ENCODE results near the gene ABHD17A.
"Not testable (repeated sequence)": the region's sequence is repeated elsewhere in the genome, so short reads cannot be mapped to it uniquely, and the experiment has no call there.

ABHD17A gene

DNA sequence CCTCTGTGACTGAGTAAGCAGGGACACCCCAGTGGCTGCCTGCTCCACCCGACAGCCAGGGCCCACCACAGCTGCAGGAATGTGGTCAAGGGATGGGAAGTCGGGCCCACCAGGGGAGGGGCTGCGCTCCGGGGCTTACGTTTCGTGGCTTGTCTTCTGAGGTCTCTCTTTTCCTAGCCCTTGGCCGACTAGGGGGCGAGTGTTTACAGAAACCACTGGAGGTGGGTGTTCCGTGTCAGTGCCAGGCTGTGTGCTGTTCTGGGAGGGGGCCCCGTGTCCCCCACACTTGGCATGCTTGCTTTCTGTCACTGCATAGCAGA lies 24.4 kb upstream of the ABHD17A start:
- DNase-seq: no peak

DNA sequence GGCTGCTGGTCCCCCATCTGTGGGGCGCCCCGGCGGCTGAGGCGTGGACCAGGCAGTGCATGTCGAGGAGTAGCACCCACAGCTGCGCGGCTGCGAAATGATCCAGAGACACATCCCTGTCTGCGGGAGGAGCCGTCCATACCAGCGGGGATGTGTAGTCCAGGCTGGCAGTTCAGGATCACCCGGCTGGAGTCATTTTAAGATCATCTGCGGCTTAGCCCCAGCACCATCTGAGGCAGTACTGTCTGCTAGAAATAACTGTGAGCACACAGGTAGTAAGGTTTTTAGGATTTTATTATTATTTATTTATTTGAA lies 23.0 kb upstream of the ABHD17A start:
- no peak for DNase-seq

DNA sequence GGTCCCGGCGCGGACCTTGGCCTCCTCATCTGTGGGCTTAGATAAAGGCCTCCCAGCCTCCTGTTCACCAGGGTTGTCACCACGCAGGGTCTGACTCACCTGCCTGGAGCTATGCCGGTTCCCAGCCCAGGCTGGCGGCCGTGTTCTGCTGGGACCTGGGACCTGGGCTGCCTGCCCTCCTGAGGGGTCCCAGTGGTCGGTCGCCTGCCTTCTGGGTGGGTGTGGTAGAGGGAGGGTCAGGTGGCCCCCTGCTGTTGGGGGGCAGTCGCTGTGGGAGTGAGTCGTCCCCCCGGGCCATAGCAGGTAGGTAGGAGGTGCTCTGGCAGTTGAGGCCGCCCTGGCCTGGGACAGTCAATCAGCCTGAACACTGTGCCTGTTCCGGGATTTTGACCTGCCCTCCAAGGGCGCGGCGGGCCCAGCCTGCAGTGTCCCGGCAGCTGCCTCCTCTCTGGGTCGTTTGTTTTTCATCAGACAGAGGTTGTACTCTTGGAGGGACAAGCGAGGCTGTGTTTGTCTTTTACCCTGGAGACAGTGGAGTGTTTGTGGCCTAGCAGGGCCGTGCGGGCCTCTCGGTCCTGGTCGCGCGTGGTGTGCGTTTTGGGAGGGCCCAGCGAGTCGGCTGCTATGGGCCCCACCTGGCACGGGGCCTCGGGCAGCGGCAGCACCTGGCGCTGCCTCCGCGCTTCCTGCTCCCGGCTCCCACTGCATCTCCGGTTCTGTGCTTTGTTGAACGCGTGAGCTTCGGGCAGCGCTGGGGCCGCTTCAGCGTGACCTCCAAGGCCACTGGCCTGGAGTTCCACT lies 22.5 kb upstream of the ABHD17A start:
- DNase-seq: no peak

DNA sequence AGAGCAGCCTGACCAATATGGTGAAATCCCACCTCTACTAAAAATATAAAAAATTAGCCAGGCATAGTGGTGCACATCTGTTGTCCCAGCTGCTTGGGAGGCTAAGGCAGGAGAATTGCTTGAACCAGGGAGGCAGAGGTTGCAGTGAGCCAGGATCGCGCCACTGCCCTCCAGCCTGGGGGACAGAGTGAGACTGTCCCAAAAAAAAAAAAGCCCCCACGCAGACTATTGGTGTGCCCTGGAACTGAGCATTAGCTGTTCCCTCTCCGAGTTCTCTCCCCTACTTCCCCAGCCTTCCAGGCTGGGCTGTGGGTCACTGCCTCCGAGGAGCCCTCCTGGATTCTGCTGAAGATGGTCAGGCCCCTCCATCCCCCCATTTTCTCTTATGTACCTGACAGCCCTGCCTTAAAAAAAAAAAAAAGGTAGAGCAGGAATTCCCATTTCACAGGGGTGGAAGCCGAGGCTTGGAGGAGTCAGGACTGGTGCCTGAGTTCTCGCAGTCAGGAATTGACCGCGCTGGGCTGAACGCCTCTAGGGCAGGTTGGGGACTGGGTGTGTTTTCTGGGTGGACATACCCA lies 21.8 kb upstream of the ABHD17A start:
- DNase-seq: no peak

DNA sequence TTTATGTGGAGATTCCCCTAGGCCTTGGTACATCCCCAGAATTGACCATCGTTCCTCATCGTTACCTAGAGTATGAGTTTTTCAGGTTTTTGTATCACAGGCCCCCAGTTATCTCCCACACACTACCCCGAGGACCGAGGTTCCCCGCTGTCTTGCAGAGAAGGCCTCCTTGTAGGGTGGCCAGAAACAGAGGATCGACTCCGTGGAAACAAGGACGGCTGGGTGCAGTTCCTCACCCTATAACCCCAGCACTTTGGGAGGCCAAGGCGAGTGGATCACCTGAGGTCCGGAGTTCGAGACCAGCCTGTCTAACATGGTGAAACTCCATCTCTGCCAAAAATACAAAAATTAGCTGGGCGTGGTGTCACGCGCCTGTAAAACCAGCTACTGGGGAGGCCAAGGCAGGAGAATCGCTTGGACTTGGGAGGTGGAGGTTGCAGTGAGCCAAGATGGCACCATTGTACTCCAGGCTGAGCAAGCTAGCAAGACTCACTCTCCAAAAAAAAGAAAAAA lies 20.6 kb upstream of the ABHD17A start:
- no peak for DNase-seq

DNA sequence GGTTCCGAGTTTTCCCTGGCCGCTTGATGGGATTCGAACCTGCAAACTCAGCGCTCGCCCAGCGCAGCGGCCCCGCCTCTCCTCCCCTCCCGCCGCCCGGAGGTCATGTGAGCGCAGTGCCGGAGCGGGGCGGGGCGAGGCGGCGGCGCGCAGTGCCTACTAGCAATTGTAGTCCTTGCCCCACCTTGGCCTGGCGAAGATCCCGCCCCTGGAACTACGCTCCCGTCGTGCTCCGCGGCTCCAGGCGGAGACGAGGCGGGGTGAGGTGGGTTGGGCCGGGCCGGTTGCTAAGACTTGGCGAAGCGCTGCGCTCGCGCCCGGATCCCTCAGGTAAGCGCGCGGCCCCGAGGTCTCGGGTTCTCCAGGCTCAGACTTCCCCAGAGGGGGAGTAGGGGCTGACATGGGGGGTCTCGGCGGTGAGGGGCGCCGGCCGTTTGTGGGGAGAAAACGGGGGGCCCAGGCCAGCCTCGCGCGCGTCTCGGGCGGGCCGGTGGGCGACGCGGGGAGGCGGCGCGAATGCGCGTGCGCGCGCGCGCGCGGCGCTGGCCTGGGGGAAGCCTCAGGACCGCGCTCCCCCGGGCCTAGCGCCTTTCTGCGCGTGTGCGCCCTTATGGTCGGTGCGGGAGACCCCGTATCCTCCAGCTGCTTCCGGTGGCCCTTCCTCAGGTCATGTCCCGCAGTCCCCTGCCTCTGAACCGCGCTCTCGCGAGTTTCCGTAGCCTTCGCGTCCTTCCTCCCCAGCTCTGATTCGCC lies 20.0 kb upstream of the ABHD17A start, which contains the start of the genes ADAT3 and SCAMP4:
TSS of gene ADAT3 (plus strand) at position 290 of the 753 bp plus-strand sequence. CDS start 6,649 bp downstream, outside the sequence.
TSS of gene SCAMP4 (plus strand) at position 290 of the 753 bp plus-strand sequence. CDS start 9,621 bp downstream, outside the sequence.
- DNase-seq: peak; percentile 99

DNA sequence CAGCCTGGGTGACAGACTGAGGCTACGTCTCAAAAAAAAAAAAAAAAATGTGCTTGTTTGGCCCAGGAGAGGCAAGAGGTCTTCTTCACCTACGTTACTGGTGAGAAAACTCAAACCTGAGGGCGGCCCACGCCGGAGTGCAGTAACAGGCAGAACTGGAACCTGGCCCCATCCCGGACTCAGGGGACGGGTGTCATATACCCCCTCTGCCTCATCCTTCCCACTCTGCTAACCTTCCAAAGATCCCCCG lies 19.5 kb upstream of the ABHD17A start:
- DNase-seq: no peak

DNA sequence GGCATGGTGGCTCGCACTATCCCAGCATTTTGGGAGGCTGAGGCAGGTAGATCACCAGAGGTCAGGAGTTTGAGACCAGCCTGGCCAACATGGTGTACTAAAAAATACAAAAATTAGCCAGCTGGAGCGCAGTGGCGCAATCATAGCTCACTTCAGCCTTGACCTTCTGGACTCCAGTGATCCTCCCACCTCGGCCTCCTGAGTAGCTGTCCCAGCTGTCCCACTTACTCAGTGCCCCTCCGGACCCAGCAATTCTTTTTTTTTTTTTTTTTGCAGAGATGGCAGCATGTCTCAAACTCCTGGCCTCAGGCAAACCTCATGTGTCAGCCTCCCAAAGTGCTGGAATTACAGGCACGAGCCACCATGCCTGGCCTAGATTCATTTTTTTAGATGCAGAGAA lies 17.6 kb upstream of the ABHD17A start:
- no peak for DNase-seq

DNA sequence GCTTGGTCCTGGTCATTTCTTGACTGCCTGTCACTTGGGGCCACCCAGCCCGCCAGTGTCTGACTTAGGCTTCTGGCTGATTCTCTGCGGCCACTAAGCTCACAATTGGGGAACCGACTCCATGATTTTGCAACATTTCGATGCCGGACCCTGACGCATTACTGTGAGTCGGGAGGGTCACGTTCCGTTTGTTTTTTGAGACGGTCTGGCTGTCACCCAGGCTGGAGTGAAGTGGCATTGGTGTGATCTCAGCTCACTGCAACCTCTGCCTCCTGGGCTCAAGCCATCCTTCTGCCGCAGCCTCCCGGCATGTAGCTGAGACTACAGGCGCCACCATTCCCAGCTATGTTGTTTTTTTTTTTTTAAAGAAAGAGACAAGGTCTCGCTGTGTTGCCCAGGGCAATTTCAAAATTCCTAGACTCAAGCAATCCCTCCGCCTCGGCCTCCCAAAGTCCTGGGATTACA lies 16.7 kb upstream of the ABHD17A start:
- DNase-seq: no peak

DNA sequence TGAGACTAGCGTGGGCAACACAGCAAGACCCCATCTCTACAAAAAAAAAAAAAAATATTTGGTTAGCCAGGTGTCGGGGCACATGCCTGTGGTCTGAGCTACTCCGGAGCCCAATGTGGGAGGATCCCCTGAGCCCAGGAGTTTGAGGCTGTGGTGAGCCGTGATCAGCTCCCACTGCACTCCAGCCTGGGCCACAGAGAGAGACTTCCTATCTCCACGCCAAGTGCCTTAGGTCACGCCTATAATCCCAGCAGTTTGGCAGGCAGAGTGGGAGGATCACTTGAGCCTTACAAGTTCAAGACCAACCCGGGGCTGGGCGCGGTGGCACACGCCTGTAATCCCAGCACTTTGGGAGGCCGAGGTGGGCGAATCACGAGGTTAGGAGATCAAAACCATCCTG lies 11.2 kb upstream of the ABHD17A start:
- DNase-seq: no peak

DNA sequence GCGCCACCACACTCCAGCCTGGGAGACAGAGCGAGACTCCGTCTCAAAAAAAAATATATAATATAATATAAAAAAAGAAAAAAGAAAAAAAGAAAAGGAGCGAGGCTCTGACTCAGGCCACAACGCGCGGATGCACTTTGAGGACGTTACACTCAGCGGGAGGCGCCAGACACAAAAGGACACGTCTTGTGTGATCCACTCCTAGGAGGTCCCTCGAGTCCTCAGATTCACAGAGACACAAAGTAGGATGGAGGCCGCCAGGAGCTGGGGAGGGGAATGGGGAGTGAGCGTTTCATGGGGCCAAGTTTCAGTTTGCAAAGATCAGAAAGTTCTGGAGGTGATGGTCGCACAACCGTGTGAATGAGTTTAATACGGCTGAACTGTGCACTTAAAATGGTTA lies 8.5 kb upstream of the ABHD17A start:
- no peak for DNase-seq

DNA sequence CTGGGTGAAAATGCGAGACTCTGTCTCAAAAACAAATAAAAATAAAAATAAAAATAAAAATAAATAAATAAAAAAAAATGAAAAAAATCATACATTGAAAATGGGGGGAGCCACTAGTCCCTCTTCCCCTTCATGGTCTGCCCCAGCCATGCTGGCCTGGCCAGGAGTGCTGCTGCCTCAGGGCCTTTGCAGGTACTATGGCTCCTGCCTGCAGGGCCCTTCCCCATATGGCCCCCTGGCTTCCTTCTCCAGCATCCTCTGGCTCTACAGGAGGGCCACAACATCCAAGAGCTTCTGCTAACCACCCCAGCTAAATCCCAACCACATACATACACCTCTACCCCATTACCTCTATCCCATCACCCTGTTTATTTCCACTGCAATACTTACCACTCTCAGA lies 4.6 kb upstream of the ABHD17A start:
- no peak for DNase-seq

DNA sequence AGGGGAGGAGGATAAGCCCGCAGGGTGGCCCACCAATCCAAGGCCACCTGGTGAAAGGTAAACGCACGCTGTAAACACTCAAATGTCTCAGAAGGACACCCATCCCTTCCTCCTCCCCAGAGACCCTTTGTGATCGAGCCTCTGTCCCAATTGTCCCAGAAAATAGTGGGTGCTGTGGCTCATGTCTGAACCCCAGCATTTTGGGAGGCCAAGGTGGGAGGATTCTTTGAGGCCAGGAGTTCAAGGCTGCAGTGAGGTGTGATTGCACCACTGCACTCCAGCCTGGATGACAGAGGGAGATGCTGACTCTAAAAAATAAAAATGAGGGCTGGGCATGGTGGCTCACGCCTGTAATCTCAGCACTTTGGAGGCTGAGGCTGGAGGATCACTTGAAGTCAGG lies 3.1 kb upstream of the ABHD17A start:
- no peak for DNase-seq

DNA sequence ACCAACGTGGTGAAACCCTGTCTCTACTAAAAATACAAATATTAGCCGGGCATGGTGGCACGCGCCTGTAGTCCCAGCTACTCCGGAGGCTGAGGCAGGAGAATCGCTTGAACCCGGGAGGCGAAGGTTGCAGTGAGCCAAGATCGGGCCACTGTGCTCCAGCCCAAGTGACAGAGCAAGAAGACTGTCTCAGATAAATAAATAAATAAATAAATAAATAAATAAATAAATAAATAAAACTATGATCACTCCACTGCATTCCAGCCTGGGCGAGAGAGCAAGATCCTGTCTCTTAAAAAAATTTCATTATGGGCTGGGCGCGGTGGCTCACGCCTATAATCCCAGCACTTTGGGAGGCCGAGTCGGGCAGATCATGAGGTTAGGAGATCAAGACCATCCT lies 1.1 kb upstream of the ABHD17A start:
- not testable (repeated sequence) for DNase-seq

DNA sequence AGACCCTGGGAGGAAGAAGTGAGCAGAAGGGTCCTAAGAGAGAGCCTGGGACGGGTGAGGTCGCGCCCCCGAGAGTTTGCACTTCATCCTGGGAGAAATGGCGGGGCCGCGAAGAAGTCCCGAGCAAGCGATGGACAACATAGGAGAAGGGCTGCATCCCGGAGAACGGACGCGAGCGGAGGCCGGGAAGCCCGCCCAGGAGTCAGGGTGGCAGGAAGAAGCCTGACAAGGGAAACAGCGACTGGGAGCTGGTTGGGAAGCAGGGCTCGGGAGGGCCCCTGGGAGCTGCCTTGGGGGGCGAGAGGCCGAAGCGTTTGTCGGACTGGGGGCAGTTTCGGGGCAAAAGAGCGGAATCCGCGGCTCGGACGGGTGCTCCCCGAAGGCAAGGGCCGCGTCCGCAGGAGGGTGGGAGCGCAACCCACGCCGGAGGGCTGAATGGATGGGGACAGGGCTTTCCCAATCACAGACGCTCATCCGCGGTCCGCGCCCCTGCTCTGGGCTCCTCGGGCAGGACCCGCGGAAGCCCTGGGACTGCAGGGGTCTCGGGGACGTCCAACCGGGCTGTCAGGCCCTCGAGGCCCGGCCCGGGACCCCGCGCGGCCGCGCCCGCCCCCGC lies 469 bp downstream of the ABHD17A start:
- peak; percentile 13 for DNase-seq

DNA sequence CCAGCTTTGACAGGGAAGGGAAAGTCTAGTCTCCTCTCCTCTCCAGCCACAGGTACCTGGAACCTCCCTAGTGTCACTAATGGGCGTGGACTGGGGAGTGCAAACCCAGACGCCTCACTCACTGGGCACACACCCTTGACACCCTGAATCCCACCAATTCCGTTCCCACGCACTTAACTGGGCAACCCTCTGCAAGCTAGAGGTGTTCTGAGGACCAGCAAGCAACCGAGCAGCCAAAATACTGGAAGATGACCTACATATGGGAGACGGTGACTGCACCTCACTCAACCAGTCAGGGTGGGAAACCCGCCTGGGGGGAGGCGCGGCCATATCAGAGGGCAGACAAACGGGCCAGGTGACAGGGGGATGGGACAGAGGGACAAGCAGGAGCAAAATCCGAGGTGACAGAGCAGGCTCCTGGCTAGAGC lies 991 bp downstream of the ABHD17A start:
- peak; percentile 39 for DNase-seq

DNA sequence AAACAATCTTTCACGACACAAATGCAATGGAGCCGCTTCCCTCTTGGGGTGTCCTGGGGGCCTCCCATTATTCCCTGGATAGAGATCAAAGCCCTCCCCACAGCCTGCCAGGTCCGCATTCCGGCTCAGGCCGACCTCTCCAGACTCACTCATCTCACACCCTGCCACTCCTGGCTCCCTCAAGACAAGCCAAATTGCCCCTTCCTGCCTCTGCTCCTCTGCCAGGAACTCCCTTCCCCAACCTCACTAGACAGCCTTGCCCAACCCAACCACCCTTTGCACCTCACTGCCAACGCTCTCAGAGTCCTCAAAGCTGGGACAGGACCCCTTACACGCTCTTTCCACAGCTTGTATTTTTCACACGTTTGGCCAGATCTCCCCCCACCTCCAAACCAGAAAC lies 1.5 kb downstream of the ABHD17A start:
- DNase-seq: peak; percentile 35

DNA sequence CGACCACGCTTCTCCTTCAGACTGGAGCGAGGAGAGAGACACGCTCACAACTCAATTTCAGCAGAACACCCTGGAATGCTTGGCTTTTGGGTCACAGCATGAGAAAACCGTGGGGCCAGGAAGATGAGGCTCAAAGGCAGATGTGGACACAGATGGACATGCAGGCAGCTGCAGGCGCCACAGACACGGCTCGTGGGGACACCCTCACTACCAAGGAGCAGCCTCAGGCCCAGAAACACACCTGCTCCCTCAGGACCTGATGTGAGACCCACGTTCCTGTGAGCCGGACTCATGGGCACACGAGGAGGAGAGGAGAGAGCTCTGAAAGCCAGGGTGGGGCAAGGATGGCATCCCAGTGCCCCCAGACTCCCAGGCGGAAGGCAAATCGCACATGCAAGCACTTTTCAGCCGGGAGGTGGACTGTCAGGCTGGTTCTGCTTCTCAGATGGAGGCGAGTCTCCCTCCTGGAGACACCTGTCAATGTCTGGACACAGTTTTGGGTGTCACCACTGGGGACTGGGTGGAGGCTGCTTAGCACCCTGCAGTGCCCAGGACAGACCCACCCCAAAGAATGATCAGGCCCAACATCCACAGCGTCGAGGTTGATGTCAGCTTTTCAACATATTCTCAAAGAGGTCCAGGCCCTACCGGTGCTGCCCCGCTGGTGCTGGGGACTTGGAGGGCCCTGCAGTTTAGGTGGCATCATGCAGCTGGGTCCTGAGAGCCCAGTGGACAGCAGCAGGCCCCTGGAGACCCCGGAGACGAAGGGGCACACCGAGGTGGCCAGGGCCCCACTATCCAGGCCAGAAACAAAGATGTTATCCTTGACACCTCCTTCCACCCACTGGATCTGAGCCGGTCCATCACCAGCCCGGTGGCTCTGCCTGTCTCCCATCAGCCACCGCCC lies 2.3 kb downstream of the ABHD17A start:
- DNase-seq: no peak

DNA sequence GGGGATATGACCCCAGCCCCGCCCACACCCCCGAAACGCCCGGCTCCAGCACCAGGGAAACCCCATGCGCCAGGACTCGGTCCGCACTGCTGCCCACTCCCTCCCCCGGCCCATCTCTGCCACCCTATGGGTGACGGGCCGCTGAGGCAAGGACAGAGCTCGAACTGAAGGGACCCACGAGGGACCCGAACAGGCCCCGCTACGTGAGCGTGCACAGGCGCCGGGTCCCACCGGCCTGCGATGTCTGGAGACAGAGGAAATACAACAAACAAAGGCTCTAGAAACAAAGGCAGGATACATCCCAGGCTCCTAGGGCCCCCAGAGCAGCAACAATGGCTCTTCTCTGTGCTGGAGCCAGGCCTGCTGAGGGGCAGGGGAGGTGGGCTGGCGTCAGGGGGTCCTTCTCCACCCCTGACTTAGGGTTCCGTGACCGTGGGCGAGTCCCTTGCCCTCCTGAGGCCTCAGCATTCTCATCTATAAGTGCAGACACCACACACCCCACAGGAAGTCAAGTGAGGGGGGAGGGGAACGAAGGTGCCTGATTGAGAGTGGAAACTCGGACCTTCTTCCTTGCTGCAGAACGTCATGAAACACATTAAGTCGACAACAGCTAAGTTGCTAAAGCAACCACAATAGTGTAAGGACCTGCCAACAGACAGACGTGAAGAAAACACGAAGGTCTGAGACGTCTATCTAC lies 3.1 kb downstream of the ABHD17A start:
- DNase-seq: peak; percentile 81

DNA sequence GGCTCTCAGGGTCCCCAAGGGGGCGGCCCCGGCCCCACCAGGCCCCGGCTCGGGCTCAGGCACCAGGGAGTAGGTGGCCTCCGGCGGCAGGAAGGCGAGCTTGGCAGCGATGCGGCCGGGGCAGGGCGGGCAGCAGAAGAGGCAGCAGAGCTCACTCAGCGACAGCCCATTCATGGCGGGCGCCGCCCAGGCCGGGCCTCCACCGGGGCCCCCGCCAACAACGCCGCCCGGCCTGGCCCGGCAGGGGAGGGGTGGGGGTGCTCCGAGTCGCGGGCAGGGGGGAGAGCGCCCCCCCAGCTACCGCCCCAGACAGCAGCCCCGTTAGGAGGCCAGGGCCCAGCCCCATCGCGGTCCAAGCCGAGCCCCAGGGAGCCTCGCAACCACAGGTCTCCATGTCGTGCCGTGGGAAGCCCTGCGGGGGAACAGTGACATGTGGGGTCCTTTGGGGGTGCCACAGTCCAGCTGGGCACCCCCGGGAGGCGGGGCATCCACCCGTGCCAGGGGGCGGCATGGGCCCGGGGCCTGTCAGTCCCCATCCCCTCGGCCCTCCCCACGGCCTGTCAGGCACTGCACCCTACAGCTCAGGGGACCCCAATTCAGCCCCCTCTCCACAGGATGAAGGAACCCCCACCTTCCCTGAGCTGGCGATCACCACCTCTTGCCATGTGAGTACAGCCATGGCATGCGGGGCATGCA lies 3.8 kb downstream of the ABHD17A start:
- DNase-seq: not testable (repeated sequence)

Measured in CD4-positive, alpha-beta T cell treated with Interleukin-17A for 4 hours (primary cell).